ENCODE results near the gene APOBEC2. TPM values are rescaled to one million over a fixed set of nuclear protein-coding genes. Genes with fewer than 3 reads are reported as not detected.

Gene APOBEC2
- total and polyA plus RNA-seq, 2 of the 13 experiments (the other 11 are each of a cell fraction or from before 2014, with no cell fraction given): 0.09 TPM; not detected in 1

DNA sequence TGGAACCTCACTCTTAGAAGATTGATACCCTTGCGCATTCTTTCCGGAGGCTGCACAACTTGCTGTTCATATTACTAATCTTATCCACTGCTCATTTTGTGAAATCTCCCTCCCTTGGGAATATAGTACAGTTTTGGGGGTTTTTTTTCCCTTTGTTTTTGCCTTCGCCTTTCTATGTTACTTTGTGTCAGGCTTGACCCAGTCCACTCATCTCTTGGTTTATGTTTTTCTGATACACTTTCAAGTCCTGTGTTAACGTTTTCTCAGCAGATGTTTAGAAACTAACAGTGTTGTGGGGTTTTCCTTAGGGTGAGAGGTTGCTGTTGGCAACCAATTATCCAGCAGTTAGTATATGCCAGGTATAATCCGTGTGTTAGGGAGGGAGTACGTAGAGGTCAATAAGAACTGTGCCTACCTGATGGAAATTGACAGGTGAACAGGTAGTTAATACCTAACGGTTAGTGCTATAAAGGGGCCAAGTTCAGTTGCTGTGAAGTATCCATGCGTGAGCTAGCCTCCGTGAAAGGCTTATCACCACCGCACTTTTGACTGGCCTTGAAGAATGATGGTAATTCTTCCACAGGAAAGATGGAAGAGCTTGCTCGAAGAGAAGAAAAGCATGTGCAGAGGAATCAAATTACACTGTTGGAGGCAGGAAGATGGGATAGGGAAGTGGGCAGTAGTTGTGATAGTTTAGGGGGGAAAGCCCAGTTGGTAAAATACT is 21.1 kb downstream of the APOBEC2 start (continued):
- TF ChIP-seq ATF7 (IDR thresholded peaks at IDR 0.05): no peak
- TF ChIP-seq ATF7 (CRISPR knock-in tag; IDR thresholded peaks at IDR 0.05): no peak
- no peak for TF ChIP-seq ZNF768 (CRISPR knock-in tag; IDR thresholded peaks at IDR 0.05)
- no peak for TF ChIP-seq TBP (CRISPR knock-in tag; IDR thresholded peaks at IDR 0.05)
- no peak for TF ChIP-seq ZBTB3 (CRISPR knock-in tag; IDR thresholded peaks at IDR 0.05; ENCODE audit: borderline replicate concordance, low read depth)
- TF ChIP-seq KLF15 (CRISPR knock-in tag; IDR thresholded peaks at IDR 0.05; ENCODE audit: borderline replicate concordance): no peak; the same call in 1 of the 2 replicates
- TF ChIP-seq, protein P1, sequence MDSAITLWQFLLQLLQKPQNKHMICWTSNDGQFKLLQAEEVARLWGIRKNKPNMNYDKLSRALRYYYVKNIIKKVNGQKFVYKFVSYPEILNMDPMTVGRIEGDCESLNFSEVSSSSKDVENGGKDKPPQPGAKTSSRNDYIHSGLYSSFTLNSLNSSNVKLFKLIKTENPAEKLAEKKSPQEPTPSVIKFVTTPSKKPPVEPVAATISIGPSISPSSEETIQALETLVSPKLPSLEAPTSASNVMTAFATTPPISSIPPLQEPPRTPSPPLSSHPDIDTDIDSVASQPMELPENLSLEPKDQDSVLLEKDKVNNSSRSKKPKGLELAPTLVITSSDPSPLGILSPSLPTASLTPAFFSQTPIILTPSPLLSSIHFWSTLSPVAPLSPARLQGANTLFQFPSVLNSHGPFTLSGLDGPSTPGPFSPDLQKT (CRISPR knock-in tag; IDR thresholded peaks at IDR 0.05; ENCODE audit: borderline replicate concordance): no peak
- no peak for TF ChIP-seq ATRX (CRISPR knock-in tag; IDR thresholded peaks at IDR 0.05; ENCODE audit: borderline replicate concordance)
- TF ChIP-seq ZNF12 (CRISPR knock-in tag; IDR thresholded peaks at IDR 0.05): no peak
- no peak for TF ChIP-seq ZNF891 (CRISPR knock-in tag; IDR thresholded peaks at IDR 0.05)
- TF ChIP-seq, protein P2, sequence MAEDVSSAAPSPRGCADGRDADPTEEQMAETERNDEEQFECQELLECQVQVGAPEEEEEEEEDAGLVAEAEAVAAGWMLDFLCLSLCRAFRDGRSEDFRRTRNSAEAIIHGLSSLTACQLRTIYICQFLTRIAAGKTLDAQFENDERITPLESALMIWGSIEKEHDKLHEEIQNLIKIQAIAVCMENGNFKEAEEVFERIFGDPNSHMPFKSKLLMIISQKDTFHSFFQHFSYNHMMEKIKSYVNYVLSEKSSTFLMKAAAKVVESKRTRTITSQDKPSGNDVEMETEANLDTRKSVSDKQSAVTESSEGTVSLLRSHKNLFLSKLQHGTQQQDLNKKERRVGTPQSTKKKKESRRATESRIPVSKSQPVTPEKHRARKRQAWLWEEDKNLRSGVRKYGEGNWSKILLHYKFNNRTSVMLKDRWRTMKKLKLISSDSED (CRISPR knock-in tag; IDR thresholded peaks at IDR 0.05): no peak
- 0 out of 2 replicates have a peak, but pooled peaks have one; percentile 6 for TF ChIP-seq SMYD3 (CRISPR knock-in tag; IDR thresholded peaks at IDR 0.05)
- no peak for TF ChIP-seq MIXL1 (CRISPR knock-in tag; IDR thresholded peaks at IDR 0.05)
- no peak for TF ChIP-seq ZNF510 (CRISPR knock-in tag; IDR thresholded peaks at IDR 0.05; ENCODE audit: low read depth)
- no peak for TF ChIP-seq SIN3B (IDR thresholded peaks at IDR 0.05; ENCODE audit: low read length)
- TF ChIP-seq NCOA2 (CRISPR knock-in tag; IDR thresholded peaks at IDR 0.05): no peak
- no peak for TF ChIP-seq PITX1 (CRISPR knock-in tag; IDR thresholded peaks at IDR 0.05)
- TF ChIP-seq, protein P3, sequence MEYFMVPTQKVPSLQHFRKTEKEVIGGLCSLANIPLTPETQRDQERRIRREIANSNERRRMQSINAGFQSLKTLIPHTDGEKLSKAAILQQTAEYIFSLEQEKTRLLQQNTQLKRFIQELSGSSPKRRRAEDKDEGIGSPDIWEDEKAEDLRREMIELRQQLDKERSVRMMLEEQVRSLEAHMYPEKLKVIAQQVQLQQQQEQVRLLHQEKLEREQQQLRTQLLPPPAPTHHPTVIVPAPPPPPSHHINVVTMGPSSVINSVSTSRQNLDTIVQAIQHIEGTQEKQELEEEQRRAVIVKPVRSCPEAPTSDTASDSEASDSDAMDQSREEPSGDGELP (IDR thresholded peaks at IDR 0.05; ENCODE audit: borderline replicate concordance, low read depth): no peak
- TF ChIP-seq ZFP1 (CRISPR knock-in tag; IDR thresholded peaks at IDR 0.05): no peak
- TF ChIP-seq KDM1A (CRISPR knock-in tag; IDR thresholded peaks at IDR 0.05): no peak
- TF ChIP-seq GATA4 (IDR thresholded peaks at IDR 0.05; ENCODE audit: borderline replicate concordance, low read depth): no peak
- no peak for TF ChIP-seq PAWR (CRISPR knock-in tag; IDR thresholded peaks at IDR 0.05; ENCODE audit: borderline replicate concordance)
- TF ChIP-seq MAZ (IDR thresholded peaks at IDR 0.05; ENCODE audit: borderline replicate concordance, low read depth, low read length): no peak
- TF ChIP-seq MAZ (CRISPR knock-in tag; IDR thresholded peaks at IDR 0.05; ENCODE audit: low read depth): no peak
- TF ChIP-seq, protein P4, sequence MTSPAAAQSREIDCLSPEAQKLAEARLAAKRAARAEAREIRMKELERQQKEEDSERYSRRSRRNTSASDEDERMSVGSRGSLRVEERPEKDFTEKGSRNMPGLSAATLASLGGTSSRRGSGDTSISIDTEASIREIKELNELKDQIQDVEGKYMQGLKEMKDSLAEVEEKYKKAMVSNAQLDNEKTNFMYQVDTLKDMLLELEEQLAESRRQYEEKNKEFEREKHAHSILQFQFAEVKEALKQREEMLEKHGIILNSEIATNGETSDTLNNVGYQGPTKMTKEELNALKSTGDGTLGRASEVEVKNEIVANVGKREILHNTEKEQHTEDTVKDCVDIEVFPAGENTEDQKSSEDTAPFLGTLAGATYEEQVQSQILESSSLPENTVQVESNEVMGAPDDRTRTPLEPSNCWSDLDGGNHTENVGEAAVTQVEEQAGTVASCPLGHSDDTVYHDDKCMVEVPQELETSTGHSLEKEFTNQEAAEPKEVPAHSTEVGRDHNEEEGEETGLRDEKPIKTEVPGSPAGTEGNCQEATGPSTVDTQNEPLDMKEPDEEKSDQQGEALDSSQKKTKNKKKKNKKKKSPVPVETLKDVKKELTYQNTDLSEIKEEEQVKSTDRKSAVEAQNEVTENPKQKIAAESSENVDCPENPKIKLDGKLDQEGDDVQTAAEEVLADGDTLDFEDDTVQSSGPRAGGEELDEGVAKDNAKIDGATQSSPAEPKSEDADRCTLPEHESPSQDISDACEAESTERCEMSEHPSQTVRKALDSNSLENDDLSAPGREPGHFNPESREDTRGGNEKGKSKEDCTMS (CRISPR knock-in tag; conservative IDR thresholded peaks at IDR 0.05): no peak
- no peak; the same call in 1 of the 2 replicates for TF ChIP-seq HDAC2 (CRISPR knock-in tag; IDR thresholded peaks at IDR 0.05)
- no peak for TF ChIP-seq PHB2 (IDR thresholded peaks at IDR 0.05; ENCODE audit: partially characterized antibody)
- TF ChIP-seq PPARG (CRISPR knock-in tag; conservative IDR thresholded peaks at IDR 0.05): no peak
